GM19035 (cell line): Measurements from ENCODE around the gene USP48.
"Not testable (repeated sequence)": the region's sequence is repeated elsewhere in the genome, so short reads cannot be mapped to it uniquely, and the experiment has no call there.

Source experiments
- ATAC-seq: cut with Tn5 transposase; IDR thresholded peaks from one replicate; pipeline ENCODE4 v1.9.1; 2021; ENCODE audit not compliant: unreplicated experiment

USP48 gene

GRCh38 chr1:21641967-21642739 lies 140.8 kb downstream of the USP48 start:
- no peak for ATAC-seq

DNA sequence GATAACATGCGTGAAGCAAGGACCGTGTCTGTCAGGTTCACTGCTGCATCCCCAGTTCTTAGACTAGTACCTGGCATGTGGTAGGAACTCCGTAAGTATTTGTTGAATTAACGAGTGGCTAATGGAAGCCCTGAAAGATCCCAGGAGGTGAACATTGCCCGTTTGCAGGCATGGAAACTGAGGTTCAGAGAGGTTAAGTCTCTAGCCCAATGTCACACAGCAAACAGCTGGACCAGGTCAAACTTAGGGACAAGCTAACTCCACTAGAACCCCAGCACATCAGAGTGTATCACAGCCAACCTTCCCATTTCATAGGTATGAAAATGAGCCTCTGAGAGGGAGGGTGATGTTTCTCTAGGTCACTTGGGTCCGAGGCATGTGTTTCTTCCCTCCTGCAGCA lies 141.4 kb downstream of the USP48 start:
- no peak for ATAC-seq

DNA sequence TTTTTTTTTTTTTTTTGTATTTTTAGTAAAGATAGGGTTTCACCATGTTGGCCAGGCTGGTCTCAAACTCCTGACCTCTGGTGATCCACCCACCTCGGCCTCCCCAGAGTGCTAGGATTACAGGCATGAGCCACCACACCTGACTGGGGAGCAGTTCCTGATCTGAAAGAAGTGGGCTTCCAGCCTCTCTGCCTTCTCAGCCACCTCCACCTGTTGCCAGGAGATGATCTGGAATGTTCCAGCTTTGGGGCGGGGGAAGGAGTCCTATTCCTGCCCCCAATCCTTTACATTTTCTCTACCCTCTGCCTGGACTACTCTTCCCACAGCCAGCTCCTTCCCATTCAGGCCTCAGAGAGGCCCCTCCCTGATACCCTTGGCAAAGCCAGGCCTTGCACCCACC lies 141.9 kb downstream of the USP48 start:
- ATAC-seq: no peak

GRCh38 chr1:21640653-21641052 lies 142.3 kb downstream of the USP48 start:
- ATAC-seq: no peak

GRCh38 chr1:21639594-21640041 lies 143.3 kb downstream of the USP48 start:
- no peak for ATAC-seq

DNA sequence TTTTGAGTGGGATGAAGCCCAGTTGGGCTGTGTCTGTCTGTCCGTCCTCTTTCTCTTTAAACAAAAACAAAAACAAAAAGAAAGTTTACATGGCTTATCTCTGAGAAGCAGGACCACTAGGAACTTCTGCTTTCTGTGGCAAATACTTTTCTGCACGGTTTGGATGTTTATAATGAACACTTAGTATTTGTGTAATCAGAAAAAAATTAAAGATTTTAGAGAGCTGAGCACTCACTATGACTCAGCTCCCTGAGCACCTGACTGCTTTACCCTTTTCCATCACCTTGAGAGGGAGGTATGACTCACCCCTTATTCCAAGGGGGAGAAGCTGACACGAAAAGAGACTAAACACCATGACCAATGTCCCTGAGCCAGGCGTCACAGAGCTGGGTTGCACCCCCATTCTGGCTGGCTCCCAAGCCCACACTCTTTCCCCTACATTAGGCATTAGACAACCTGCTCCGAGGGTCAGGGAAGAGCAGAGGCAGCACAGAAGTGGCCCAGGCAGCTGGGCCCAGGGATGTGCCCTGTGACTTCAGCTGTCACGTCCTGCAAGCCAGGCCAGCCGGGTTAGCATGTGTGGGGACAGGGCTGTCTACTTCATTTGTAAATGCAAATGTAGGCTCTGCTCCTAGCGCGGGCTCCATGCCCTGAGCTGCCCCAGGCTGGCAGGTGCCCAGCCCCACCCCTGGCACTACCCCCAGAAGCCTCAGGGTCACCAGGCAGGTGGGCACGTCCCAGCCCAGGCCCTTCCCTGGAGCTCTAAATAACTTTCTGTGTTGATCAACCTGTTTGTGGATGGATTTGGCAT lies 144.2 kb downstream of the USP48 start:
- ATAC-seq: no peak

GRCh38 chr1:21637514-21637913 lies 145.4 kb downstream of the USP48 start:
- no peak for ATAC-seq

- no peak for ATAC-seq
Measured at GRCh38 chr1:21636029-21636428, 146.9 kb downstream of the USP48 start.

DNA sequence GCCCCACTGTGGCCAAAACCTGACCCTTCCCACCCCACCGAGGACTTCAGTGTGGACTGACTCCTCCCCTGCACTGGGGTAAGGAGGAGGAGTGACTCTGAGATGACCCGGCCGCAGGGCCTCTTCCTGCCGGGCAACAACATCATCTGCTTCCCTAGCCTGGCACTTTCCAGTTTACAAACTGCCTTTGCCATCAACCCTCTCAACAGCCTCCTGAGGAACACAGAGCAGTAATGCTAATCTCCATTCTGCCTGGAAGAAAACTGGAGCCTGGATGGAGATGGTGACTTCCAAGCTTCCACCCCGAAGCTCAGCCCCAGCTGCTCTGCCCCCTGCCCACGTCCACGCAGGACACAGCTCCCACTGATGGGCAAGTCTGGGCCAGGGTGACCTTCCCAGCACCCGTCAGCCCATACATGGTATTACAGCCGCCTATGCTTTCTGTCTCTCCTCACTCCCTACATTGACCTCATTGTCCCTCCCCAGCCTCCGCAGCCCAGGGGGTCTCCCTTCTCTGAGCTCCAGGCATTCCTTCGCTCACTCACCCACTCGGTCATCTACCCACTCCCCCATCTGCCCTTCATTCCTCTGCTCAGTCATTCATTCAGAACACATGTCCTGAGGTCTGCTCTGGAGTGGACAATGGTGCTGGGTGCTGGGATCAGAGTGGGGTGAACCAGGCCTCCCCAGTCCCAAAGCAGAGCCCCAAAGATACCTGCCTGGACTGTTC lies 148.0 kb downstream of the USP48 start:
- ATAC-seq: no peak

DNA sequence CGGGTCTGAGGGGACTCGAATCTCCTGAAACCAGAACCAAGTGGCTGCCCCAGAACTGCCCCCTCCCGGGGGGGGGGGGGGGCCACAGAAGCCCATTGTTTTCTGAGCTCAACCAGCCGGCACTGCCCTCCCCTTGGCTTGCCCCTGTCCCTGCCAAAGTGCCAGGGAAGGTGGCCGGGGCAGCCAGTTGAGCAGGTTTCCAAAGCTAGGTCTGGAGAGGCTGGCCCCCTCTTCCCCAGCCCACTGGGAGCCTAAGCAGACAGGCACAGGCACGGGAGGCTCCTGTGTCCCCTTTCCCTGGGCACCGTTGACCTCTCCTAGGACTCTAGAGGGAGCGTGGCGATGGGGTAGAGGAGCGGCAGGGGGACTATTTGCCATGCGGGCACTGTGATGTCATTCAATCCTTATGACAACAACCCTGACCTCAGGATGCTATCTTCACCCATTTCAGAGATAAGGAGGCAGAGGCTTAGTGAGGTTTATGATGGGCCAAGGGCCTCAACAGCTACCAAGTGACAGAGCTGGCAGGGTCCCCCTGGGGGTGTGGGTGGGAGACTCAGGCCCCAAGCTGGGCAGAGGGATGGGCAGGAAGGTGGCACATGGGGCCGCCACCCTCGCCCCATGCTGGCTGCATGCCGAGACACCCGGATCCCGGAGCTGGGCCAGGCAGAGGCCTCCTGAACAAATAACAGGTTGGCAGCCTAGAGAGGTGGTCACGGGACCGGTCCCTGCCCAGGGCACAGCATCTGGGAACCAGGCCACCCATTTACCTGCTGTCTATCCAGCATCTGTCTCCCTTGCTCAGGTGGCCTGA lies 148.8 kb downstream of the USP48 start:
- no peak for ATAC-seq

GRCh38 chr1:21633141-21633755 lies 149.7 kb downstream of the USP48 start:
- no peak for ATAC-seq

- no peak for ATAC-seq
Measured at GRCh38 chr1:21631944-21632887, 150.7 kb downstream of the USP48 start.

DNA sequence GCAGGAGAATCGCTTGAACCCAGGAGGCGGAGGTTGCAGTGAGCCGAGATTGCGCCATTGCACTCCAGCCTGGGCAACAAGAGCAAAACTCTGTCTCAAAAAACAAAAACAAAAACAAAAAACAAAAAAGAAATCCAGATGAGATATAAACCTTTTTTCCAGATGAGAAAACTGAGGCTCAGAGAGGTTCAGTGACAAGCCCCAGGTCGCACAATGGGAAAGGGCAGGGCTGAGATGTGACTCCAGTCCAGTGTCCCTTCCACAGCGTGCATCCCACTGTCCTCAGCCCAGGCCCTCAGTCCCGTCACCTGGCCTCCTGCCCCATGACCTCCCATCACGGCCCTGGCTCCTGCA lies 151.4 kb downstream of the USP48 start:
- ATAC-seq: not testable (repeated sequence)

- ATAC-seq: no peak
Measured at GRCh38 chr1:21630571-21631343, 152.2 kb downstream of the USP48 start.

DNA sequence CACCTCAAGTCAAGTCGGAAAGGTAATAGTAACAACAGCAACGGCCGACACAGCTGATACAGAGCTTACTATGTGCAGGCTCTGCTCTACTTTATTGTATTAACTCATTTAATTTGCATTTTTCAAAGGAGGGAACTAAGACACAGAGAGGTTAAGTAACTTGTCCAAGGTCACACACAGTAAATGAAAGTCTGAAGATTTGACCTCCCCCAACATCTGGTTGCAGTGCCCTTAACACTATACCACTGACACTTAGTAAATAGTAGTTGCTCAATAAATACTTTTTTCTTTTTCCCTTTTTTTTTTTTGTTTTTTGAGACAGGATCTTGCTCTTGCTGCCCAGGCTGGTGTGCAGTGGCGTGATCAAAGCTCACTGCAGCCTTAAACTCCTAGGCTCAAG lies 153.0 kb downstream of the USP48 start:
- no peak for ATAC-seq

DNA sequence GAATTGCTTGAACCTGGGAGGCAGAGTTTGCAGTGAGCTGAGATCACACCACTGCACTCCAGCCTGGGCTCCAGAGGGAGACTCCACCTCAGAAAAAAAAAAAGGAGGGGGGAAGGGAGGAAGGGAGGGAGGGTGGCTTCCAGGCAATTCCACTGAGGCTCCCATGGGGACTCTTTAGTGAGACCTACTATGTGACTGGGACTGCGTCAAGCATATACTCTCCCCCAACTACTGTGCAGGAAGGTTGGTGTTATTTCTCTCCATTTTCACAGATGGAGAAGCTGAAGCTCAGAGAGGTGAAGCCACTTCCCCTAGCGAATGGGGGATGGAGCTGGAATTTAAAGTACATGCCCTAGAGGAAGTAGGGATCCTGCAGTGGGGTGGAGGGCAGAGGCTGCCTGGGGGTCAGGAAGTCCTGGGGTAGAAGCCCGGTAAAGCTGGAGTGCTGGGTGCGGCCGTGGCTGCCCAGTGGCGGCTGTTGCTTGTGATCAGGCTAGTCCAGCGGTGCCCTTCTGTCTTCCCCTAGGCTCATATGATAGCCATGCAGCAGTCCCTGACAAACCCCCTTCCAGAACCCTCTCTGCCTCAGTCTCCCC lies 154.1 kb downstream of the USP48 start:
- no peak for ATAC-seq
